Cardiac fibroblast (primary cell): ENCODE results near the gene GMPR2.

ENCODE experiments used
- DNase-seq, 2 donors: peaks; one replicate each; pipeline versions ENCODE4 v3.0.0 to v3.0.0-alpha.2; 2010; ENCODE audit warnings: low read depth in 2 of 2
- H3K4me3 ChIP-seq, 2 donors: replicated peaks in 1 of 2; 1 replicate in 1 of 2; 2 replicates in 1 of 2; pipeline ENCODE4 v1.5.1; 2011; ENCODE audit warnings: low read depth in 2 of 2, low read length in 2 of 2, mild to moderate bottlenecking in 2 of 2, moderate library complexity in 1 of 2
- TF ChIP-seq, protein P1 (sequence below): IDR thresholded peaks from one replicate; pipeline ENCODE4 v1.5.1; 2011; ENCODE audit warnings: low read depth, mild to moderate bottlenecking, low read length, inconsistent platforms

Gene GMPR2

DNA sequence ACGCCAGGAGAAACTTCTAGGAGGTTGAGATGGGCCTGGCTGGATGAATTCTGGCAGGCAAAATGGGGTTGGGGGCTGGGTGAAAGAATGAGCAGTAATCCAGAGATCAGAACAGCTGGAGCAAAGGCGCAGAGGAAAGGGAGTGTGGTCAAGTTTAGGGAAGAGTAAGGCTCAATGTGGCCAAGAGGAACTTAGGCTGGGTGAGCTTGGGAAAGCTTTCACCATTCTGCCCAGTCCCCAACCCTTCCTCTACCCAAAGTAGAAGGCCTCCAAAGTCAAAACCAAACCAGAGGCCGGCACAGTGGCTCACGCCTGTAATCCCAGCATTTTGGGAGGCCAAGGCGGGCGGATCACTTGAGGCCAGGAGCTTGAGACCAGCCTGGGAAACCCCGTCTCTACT, 48.9 kb downstream of the GMPR2 start:
- DNase-seq, result no peak
- TF ChIP-seq, protein P1, sequence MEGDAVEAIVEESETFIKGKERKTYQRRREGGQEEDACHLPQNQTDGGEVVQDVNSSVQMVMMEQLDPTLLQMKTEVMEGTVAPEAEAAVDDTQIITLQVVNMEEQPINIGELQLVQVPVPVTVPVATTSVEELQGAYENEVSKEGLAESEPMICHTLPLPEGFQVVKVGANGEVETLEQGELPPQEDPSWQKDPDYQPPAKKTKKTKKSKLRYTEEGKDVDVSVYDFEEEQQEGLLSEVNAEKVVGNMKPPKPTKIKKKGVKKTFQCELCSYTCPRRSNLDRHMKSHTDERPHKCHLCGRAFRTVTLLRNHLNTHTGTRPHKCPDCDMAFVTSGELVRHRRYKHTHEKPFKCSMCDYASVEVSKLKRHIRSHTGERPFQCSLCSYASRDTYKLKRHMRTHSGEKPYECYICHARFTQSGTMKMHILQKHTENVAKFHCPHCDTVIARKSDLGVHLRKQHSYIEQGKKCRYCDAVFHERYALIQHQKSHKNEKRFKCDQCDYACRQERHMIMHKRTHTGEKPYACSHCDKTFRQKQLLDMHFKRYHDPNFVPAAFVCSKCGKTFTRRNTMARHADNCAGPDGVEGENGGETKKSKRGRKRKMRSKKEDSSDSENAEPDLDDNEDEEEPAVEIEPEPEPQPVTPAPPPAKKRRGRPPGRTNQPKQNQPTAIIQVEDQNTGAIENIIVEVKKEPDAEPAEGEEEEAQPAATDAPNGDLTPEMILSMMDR, result no peak
- no peak overlapping the region for H3K4me3 ChIP-seq

DNA sequence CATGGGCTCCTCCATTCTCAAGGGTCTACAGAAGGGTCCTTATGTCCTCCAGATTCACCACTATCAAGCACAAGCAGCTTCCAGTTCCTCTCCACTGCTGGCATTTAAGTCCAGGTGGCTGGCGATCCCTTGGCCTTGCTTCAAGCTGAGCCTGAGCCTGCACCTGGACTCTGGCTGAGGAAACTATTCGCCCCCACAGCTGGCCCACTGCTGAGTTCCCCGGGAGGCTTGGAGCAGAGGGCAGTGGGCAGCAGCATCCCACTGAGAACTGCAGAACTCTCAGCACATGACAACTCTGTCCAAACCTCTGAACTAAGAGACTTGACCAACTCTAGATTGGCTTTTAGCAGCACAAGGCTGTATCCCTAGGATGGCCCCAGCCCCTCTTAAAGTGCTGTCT, 50.0 kb downstream of the GMPR2 start:
- TF ChIP-seq, protein P1, result no peak
- H3K4me3 ChIP-seq, result no peak overlapping the region

DNA sequence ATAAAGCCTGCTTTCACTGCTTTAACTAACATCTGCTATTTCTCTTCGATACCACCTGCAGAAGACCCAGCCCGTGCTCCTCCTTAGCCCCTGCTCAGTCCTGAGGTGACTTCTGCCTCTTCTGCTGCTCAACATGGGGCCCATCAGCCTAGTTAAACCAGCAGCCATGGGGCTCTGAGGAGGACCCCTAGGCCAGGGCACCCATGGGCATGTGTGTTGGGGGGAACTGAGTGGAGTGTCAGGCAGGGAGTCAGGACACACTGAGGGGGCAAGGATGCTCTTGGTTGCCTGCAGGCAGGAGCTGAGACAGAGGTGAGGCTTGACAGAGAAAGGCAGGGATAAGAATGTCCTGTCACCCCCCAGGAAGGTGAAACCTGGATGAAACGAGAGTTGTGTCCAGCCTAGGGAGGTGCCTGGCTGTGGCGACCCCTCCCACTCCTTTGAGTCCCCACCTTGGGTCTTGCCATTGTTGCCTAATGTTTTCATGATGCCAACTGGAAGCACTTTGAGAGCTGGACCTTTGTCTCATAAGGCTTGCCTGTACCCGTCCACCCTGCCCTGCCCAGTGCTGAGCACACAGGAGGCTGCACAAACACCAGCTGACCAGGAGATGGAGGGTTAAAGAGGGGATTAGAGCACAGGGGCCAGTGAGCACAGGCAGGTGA, 51.2 kb downstream of the GMPR2 start:
- no peak overlapping the region for H3K4me3 ChIP-seq
- no peak for DNase-seq
- TF ChIP-seq, protein P1, result no peak

More for the DNA sequence above, 50.0 kb downstream of the GMPR2 start:
- no peak for DNase-seq

DNA sequence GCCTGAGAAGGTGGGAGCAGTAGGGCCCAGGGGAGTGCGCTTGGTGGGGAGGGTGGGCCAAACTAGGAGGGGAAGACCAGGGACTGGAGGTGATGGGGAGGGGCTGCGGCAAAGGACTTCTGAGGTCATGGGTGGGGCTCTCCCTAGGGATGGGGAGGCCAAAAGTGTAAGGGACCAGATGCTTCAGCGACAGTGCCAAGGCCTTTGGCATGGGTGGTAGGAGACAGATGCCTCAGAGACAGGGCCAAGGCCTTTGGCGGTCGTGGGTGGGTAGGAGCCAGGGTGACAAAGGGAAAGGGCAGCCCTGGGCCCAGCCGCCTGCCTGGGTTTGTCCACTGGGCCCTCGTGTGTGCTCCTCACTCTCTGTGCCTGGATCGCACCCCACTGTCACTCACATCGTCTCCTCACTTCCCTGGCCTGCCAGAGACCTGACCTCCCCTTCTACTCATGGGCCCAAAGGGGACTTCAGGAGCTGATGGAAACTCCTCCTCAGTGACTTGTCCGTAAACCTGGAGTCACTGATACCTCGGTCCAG, 51.8 kb downstream of the GMPR2 start:
- no peak overlapping the region for H3K4me3 ChIP-seq
- no peak for DNase-seq
- TF ChIP-seq, protein P1, result no peak

DNA sequence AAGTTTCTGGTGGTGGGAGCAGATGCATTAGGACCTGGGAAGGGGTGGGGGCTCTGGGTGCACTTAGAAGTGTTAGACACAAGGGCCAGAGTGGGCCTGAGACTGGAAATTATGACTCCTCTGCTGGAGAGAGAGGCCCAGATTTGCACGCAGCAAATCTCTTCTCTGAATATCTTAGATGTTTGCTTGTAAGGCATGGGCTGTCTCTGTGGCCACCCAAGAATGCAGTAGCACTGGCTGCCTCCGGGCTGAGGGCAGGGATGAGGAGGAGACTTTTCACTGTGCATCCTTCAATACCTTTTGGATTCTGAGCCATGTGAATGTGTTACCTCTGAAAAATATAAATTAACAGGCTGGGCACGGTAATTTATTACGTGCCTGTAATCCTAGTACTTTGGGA, 52.6 kb downstream of the GMPR2 start:
- H3K4me3 ChIP-seq, result no peak overlapping the region
- no peak for DNase-seq

DNA sequence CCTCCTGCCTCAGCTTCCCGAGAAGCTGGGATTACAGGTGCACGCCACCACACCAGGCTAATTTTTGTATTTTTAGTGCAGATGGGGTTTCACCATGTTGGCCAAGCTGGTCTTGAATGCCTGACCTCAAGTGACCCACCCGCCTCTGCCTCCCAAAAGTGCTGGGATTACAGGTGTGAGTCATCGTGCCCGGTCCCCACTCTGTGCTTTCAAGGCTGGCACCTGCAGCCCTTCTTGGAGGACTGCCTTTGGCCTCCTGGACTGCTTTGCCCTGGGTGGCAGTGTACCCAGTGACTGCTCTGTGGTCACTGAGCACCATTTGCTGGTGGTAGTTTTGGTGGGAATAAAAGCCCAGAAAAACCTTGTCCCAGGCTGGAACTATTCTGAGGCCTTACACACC, 54.3 kb downstream of the GMPR2 start:
- H3K4me3 ChIP-seq, result no peak overlapping the region
- DNase-seq, result no peak
- TF ChIP-seq, protein P1, result no peak

More for the DNA sequence above, 52.6 kb downstream of the GMPR2 start:
- TF ChIP-seq, protein P1, result no peak
